Epithelial cell of proximal tubule (primary cell): ENCODE measurements around the gene CKS1B. TPM values are rescaled to one million over a fixed set of nuclear protein-coding genes. Genes with fewer than 3 reads are reported as not detected.

Experiments
- DNase-seq: peaks from one replicate; pipeline ENCODE4 v3.0.0-alpha.2; 2011; ENCODE audit warnings: low read depth
- H3K4me3 ChIP-seq: 2 replicates; pipeline ENCODE4 v1.5.1; 2011; ENCODE audit warnings: low read depth, mild to moderate bottlenecking, low read length
- total RNA-seq: library from RNA; depleted of rRNA; stranded (reverse); fragments of >200 nt; gene quantifications from 2 replicates; pipeline ENCODE4 v1.2.3, GENCODE V29; 2015
- TF ChIP-seq, protein P1 (sequence below): conservative IDR thresholded peaks from 2 replicates; pipeline ENCODE4 v1.5.1; 2012; ENCODE audit warnings: low read depth, mild to moderate bottlenecking, low read length

The CKS1B gene
- total RNA-seq, 1 donor from 2014 or later = 358 TPM

DNA sequence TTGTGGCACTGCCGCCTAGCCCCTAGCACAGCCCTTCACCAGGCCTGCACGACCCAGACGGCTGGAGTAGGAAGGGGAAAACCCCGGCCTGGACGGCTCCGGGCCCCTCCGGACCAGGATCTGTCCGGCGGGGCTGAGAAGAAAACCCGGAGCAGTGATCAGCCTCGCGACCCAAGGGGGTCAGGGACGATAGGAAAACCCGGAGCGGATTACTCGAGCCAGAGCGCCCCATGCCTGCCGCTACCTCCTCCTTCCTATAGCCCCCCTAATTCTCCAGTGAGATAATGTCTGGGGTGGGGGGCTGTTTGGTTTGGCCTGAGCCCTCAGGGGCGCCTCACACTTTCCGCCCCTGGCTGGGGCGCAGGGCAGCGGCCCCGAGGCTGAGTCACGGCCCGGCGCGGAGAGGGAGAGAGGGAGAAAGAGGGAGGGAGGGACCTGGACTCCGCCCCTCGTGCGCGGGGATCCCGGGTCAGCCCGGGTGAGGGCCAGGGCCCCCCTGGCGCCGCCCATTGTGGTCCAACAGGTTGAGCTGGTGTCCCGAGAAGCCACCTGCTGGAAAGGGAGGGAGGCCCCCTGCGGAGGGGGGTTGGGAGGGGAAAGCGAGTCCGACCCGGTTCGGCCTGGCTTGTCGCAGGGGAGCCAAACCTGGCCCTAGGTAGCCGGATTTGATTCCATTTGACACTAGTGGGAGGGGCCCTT lies 26.4 kb downstream of the CKS1B start:
- DNase-seq = no peak
- TF ChIP-seq, protein P1, sequence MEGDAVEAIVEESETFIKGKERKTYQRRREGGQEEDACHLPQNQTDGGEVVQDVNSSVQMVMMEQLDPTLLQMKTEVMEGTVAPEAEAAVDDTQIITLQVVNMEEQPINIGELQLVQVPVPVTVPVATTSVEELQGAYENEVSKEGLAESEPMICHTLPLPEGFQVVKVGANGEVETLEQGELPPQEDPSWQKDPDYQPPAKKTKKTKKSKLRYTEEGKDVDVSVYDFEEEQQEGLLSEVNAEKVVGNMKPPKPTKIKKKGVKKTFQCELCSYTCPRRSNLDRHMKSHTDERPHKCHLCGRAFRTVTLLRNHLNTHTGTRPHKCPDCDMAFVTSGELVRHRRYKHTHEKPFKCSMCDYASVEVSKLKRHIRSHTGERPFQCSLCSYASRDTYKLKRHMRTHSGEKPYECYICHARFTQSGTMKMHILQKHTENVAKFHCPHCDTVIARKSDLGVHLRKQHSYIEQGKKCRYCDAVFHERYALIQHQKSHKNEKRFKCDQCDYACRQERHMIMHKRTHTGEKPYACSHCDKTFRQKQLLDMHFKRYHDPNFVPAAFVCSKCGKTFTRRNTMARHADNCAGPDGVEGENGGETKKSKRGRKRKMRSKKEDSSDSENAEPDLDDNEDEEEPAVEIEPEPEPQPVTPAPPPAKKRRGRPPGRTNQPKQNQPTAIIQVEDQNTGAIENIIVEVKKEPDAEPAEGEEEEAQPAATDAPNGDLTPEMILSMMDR = no peak
- H3K4me3 ChIP-seq = peak overlapping the region; percentile 74

DNA sequence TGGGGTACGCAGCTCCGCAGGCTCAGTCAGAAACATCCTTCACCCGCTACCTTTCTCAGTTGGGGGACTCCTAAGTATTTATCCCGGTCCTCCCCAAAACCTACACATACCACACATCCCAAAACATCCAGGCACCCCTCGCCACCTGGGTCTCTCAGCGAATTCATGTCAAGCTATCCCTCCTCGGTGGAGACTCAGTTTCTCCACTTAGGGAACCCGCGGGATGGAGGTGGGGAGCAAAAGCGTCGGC lies 26.9 kb downstream of the CKS1B start:
- no peak for DNase-seq

DNA sequence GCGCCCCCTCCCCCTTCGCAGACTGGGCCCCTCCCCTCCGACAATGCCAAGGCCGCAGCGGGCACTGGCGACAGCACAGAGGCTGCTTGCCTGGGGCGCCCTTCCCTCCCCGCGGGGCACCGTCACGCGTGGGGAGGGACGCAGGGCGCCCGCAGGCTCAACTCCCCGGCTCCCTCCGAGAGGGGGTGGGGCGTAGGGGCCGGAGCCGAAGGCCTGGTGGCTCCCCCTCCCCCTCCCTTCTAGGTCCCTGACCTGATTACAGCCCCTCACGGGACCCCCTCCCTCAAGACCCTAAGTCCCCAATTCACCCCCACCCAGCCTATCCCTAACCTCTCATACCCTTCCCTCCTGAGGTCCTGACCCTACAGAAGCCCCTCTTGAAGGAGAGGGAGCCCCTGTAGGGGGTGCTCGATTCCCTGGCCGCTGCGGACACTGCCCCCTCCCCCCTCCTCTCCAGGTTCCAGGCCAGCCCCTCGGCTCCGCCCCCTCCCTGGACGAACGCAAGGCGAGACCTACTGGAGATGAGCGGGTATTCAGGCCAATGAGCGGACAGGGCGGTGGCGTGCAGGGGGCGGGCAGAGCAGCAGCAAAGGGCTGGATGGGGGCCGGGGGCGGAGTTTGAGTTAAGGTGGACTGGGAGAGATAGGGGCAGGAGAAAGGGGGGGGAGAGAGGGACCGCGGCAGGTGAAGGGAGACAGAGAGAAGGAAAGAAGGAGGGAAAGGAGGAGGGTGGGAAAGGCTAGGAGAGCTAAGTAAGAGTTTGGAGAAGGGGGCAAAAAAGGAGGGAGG lies 27.4 kb downstream of the CKS1B start:
- peak; percentile 80 for DNase-seq
- H3K4me3 ChIP-seq = peak overlapping the region; percentile 74
- TF ChIP-seq, protein P1 = peak; percentile 61

More for the DNA sequence above, 26.9 kb downstream of the CKS1B start:
- TF ChIP-seq, protein P1 = no peak
- peak overlapping the region; percentile 74 for H3K4me3 ChIP-seq

DNA sequence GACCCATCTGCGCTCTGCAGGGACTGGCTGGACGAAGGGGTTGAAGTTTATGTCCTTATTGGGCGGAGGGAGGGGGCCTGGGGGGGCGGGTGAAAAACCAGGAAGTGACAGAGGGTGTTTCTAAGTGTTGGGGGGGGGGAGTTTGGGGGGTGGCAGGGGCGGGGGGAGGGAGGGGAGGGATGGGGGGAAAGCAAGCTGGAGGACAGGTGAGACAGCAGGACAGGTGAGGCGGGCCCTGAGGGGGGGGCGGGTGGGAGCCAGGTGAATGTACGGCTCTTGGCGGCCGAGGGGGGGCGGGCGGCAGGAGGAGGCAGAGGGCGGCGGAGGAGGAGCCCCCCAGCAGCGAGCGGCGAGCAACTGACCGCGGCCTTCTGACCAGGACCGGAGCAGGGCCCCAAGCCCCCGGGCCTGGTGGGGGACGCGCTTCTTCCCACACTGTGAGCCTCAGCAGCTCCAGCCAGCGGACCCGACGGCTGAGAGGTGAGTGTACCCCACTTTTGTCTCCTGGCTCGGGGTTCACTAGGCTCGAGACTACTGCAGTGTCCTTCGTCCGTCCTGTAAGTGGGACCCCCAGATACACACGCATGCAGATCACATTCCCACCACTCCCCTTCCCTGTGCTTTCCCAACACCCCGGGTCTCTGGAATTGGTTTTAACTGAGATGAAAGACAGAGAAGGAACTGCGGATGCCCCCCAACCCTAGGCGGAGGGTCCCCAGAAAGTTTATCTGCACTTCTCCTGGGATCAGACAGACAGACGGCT lies 28.2 kb downstream of the CKS1B start, which contains the start of gene ZBTB7B:
ZBTB7B (plus strand) TSS at position 339 of the 763 bp plus-strand sequence. CDS start 11,859 bp downstream, outside the sequence.
- TF ChIP-seq, protein P1 = no peak
- peak within 1 kb of the TSS; percentile 85 for H3K4me3 ChIP-seq
- no peak for DNase-seq

DNA sequence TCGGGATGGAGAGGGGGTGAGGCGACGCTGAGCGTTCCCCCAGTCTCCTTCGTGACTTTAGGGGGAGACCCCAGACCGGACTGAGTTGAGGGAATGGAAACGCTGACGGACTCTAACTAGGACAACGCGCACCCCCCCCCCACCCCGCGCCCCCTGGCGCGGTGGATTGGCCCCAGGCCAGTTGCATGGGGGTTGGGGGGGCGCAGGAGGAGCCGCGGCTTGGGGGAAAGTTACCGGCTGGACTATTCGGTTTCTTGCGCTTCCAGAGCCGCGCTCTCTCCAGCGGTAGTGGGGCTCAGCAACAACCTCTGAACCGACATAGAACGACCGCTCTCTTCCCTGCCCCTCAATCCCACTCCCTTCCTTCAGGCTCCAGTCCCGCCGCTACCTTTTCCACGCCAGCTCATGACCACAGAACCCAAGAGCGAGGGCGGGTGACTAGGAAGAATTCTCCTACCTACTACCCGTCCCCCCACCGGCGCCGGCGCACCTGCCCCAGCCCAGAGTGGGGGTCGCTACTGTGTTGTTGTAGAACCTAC lies 28.8 kb downstream of the CKS1B start:
- peak overlapping the region; percentile 85 for H3K4me3 ChIP-seq
- TF ChIP-seq, protein P1 = no peak
- no peak for DNase-seq

DNA sequence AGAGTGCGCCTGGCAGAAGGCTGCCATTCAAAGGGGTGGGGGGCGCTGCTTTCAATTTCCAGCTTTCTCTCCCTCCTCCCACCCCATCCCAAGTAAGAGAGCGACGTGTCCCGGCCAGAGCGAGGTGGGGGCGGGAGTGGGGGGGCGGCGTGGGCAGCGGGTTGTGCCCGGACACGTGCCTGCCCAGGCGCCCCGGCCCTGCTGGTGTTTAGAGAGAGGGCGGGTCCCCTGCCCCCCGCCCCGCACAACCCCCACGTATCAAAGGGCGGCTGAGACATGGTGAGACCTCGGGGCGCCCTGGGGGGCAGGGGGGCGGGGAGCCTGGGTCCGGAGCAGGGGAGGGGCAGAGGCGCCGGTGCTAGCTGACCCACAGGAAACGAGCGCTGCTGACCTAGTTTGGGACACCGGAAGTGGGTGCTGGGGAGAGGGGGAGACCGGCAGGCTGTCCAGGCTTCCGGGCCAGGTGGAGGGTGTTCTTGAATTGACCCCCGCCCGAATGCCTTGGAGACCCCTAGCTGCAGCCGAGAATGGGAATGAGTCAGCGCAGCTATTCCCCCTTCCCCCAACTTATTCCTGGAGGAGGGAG lies 29.4 kb downstream of the CKS1B start:
- no peak for DNase-seq
- peak overlapping the region; percentile 85 for H3K4me3 ChIP-seq
- TF ChIP-seq, protein P1 = no peak
